NCI-H748 (cell line): Measurements from ENCODE around the gene RINT1.

Source experiments
- DNase-seq: peaks from one replicate; lab custom pipeline; 2025; ENCODE audit not compliant: unreplicated experiment; lab: John Stamatoyannopoulos, UW

RINT1 gene

DNA sequence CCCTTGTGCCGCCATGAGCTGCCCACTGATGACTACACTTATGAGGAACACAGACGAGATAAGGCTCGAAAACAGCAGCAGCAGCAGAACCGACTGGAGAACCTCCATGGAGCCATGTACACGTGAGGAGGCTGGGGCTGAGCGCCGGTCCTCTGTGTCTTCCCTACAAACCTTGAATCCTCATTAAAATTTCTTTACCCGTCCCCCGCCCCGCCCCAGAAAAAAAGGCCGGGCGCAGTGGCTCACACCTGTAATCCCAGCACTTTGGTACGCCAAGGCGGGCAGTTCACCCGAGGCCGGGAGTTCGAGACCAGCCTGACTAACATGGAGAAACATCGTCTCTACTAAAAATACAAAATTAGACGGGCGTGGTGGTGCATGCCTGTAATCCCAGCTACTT lies 1.5 kb upstream of the RINT1 start:
- no peak for DNase-seq

DNA sequence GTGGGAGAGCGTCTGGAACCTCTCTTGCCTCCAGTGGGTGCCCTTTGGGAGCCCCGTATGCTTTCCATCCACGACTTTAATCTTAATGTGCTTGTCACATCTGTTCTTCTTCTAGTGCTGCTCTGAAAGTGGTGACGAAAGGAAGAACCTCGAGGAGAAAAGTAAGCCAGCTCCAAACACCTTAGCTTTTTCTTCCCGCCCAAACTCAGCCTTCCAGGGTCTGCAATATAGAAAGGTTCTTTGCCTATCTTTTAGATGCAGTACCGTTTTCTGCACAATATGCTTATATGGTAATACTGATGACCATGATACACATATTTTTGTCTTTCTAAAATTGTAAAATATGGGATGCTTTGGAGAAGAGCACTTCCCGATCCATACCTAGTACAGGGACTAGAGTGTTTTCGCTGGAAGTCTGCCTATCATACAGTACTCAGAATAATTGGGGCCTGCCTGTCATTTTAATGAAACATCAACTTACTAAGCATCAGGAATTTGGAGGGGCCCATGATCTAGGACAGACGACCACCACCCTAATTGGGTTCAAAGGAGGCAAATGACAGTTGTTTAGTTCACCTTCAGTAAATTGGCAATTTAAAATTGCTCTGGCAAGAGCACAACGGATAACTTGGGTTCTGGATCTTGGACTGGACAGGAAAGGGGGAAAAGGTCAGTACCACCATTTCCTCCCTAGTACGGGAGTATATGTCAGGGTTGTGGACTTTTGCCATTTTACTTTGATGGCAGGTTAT lies 884 bp downstream of the RINT1 start:
- peak; percentile 20 for DNase-seq

DNA sequence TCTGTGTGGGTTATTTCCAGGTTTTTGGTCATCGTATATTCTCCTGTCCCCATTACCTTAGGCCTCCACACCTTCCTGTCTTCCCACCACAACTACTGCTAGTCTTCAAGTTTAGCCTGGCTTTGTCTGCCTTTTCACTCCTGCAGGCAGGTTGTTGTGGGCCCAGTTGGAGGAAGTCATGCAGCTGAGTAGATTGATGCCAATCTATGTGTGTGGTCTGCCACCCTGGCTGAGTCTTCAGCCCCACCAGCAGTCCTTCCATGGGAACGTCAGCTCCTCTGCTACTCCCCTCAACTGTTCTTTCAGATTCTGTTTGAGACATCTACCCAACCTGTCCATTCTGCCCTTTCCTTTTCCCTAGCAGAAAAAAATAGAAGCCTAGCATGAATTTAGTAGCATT lies 6.3 kb downstream of the RINT1 start:
- DNase-seq = no peak

DNA sequence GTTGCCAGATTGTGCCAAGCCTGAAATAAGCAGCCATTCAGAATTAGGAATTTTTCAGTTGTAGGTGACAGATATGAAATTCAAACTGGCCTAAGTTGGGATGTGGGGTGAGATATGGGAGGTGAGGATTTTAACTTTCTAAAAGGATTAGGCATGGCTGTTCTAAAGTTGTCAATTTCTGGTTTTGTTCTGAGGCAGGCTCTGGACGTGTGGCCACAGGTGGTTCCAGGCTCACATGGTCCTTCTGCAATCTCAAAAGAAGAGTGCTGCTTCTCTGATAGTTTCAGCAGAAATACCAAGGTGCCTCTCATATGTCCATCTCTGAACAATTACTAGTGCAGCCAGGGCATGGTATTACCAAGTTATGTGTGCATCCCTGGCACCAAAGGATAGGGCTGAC lies 27.9 kb downstream of the RINT1 start:
- no peak for DNase-seq

DNA sequence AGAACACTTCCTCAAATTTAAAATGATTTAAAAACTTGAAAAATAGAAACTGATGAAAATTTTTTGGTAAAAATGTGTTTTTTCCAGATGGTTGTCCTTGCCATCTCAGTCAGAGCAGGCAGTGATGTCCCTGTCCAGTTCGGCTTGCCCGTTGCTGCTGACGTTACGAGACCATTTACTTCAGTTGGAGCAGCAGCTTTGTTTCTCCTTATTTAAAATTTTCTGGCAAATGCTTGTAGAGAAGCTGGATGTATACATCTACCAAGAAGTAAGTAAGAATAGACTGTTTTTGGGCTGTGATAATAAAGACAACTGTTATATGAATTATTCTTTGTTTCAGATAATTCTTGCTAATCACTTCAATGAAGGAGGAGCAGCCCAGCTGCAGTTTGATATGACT lies 33.2 kb downstream of the RINT1 start:
- DNase-seq = no peak

DNA sequence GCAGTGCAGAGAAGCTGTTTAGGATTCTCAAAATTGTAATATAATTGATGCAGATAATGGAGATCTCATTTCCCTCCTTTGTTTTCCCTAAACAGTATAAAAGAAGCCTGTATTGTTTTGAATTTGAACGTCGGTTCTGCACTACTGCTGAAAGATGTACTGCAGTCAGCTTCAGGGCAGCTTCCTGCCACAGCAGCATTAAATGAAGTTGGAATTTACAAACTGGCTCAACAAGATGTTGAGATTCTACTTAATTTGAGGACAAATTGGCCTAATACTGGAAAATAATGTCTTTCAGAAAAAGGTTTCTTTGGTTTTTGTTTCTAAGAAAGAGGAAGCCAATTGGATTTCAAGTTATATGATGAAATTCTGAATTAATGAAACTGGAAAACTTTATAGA lies 35.0 kb downstream of the RINT1 start:
- DNase-seq = no peak

DNA sequence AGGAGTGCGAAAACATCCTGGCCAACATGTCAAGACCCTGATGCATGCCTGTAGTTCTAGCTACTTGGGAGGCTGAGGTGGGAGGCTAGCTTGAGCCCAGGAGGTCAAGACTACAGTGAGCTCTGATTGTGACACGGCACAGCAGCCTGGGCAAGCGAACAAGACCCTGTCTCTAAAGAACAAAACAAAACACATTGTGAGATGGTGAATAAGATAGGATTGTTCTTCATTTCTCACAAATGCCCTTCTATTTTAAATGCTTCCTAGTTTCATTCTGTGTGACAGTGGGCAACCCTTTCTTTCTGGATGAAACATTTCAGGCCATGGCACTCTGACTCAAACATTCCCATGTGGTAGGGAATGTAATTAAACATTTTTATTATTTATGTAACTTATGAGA lies 35.8 kb downstream of the RINT1 start:
- no peak for DNase-seq

DNA sequence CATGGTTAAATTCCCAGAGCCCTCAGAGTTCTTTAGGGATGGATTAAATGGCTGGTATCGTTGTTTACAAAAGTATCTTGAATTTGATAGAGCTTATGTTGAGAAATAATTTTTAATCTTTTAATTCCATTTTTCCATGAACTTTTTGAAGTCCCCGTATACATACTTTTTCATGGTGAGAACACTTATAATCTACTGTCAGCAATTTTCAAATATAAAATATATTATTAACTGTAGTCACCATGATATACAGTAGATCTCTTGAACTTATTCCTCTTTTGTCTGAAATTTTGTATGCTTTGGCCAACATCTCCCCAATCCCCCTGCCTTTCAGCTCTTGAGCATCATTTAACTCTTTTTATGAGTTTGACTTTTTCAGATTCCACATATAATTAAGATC lies 39.9 kb downstream of the RINT1 start:
- DNase-seq = no peak

DNA sequence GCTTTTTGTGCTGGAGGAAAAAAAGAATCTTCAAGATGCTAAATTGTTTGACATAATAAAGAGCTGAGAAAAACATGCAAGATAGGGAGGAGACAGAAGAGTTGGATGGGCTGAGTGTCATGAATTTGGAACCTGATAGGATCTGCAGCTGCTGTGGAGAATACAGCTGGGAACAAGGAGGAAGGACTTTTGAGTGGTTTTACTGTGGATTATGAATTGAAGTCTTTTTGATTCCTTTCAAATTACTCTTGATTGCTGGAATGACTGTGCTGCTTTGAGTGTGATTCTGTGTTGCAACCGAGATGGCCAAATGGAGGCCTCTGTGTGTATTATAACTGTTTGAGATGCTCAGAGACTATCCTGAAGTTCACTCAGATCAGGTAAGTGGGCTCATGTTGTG lies 45.2 kb downstream of the RINT1 start:
- no peak for DNase-seq

DNA sequence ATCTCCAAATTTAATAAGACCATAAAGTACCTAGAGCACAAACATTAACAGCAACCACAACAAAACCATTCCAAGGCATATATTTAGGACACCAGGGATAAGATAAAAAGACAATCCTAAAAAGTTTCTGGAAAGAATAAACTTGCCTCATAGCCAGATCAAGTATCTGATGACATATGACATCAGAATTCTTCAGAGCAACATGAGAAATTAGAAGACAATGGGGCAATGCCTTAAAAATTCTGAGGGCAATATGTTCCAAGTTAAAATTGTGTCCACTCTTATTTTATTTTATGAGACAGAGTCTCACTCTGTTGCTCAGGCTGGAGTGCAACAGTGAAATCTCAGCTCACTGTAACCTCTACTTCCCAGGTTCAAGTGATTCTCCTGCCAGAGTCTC lies 46.5 kb downstream of the RINT1 start:
- DNase-seq = no peak

DNA sequence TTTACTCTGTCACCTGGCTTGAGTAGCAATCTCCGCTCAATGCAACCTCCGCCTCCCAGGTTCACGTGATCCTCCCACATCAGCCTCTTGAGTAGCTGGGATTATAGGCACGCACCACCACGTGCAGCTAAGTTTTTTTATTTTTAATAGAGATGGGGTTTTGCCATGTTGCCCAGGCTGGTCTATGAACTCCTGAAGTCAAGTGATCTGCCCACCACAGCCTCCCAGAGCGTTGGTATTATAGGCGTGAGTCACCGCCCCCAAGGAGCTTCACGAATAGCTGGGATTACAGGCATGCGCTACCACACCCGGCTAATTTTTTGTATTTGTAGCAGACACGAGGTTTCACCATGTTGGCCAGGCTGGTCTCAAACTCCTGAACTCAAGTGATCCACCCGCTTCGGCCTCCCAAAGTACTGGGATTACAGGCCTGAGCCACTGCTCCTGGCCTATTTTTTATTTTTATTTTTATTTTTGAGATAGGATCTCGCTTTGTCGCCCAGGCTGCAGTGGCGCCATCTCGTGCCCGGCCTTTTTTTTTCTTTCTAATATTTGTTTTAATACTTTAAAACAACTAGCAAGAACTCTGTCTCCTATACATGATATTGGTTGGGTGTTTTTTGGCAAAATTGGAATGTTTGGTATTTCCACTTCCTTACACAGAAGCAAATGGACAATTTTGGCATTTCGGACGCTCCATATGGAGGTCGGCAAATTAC lies 48.2 kb downstream of the RINT1 start:
- DNase-seq = no peak

DNA sequence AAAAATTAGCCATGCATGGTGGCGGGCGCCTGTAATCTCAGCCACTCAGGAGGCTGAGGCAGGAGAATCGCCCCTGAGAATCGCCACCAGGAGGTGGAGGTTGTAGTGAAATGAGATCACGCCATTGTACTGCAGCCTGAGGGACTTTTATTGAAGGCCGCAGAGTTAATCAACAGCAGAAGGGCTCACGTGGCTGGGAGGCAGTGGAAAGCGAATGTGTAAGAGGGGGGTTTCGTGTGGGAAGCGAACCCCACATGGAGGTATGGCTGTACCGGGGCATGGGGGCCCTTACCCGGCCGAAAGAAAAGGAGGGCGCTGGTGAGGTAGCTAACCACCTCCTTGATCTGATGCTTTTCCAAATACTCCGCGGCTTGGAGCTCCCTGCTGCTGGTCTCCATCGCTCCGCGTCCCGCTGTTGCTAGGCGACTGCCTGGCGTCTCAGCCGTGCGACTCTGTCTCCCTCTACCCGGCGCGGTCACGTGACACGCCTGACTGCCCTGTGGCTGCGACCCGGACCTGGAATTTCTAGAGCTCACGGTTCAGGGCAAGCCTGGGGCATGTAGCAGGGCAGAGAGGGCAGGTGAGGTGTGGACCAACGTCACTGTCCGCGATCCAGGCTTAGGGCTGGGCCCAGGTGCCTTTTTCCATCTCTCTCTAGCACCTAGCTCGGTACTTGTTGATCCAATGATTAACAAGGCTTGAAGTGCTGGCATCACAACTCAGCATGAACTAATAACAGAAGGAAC lies 49.2 kb downstream of the RINT1 start, which contains the start of gene EFCAB10:
EFCAB10 (minus strand) TSS at position 428 of the 746 bp plus-strand sequence; CDS start at position 398, 30 bp downstream.
- DNase-seq = peak; percentile 94

DNA sequence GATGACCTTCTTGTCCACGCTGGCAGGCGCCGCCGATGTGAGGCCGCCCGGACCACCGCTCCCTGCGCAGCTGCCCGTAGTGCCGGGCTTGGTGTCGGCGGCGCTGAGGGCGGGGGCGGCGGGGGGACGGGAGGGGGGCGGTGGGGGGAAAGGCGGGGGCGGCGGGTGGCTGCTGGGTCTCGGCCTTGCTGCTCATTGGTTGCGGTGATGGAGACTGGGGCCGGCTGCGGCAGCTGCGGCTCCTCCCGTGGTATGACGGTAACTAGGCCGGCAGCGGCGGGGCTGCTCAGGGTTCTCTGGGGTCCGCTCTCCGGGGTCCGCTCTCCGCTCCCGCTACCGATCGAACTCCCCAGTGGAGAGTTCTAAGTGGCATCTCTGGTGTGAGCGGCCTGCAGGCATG lies 51.1 kb downstream of the RINT1 start:
- DNase-seq = no peak

DNA sequence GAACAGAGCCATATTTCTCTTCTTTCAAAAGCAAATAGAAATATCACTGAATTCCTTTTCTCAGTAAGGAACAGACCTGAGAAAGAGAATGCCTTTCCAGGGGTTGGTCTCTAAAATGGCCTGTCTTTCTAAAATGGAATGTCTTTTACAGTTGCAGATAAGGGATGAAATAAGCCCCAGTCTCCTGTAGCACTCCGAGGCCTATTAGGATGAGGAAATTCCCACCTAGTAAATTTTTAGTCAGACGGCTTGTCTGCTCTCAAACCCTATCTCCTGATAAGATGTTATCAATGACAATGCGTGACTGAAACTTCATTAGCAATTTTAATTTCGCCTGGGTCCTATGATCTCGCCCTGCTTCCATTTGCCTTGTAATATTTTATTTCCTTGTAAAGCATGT lies 52.2 kb downstream of the RINT1 start:
- DNase-seq = no peak

DNA sequence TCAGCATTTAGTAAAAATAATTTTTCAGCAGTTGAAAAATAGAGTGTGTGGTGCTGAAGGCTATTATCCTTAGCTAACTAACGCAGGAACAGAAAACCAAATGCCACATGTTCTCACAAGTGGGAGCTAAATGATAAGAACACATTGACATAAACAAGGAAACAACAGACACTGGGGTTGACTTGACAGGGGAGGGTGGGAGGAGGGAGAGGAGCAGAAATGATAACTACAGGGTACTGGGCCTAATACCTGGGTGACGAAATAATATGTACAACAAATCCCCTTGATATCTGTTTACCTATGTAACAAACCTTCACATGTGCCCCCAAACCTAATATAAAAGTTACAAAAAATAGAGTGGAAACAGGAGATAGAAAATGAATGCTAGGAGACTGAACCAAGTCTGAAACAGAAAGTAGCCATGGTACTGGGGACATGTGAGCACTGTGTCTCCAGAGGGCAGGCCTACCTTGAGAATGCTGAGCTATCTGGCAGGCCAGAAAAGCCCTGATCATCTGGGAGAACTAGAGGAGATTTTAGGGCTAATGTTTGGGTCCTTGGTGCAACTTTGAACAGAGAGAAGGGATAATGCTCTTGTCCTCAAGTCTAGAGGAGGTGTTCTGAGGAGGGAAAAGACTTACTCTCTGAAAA lies 54.0 kb downstream of the RINT1 start:
- DNase-seq = no peak

DNA sequence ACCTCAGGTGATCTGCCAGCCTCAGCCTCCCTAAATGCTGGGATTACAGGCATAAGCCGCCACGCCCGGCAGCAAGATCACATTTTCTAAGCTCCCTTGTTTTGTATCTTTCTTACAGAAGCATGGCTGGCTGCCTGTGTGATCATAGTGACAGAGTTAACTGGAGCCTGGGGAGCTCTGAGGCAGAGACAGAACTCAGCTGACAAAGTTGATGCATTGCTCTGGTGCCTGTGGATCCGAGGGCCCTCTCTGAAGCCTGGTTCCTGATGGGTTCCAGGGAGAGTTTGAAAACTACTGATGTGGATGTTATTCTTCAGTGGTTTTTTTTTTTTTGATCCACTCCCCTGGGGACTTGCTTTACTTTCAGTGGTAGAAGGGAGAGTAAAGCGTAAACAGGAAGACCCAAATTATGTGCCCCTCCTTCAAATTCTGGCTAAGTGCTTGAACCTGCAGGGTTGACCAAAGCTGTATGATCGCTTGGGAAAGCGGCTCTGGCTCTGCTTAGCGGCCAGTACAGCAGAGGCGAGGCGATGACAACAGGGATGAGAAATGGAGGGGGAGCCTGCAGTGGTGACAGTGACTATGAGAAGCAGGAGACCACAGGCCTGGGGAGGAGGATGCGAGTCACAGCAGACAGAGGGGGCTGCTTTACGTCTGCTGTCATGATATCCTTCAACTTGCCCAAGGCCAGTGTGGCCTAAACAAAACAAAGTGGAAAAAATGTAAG lies 56.1 kb downstream of the RINT1 start:
- DNase-seq = peak; percentile 12

DNA sequence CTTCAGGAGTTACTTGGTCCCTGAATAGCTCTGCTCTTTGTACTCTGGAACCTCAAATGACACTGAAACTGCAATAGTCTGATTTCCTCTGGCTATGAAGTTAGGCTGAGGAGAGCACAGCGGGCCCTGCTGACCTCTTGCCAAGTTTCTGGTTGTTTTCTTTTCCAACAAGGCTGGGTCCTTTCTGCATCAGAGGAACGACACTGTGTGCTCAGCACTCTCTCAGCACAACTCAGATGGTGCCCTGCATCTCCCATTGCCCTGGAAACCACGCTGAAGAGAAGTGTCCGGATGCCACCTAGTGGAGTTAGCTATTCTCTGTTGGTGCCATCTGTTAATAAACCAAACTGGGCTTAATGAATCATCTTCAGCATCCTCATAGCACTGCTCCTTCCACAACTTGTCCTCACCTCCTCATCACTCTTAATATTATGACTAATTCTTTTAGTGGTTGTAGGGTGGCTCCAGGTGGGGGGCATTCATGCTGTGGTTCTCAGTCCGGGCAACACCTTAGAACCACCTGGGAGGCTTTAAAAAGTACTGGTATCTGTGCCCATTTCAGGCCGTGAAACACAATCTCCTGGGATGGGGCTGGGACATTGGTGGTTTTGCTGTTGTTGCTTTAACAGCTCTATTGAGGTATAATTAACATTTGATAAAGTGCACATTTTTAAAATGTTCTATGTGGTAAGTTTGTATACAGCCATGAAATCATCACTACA lies 57.5 kb downstream of the RINT1 start:
- peak; percentile 82 for DNase-seq

DNA sequence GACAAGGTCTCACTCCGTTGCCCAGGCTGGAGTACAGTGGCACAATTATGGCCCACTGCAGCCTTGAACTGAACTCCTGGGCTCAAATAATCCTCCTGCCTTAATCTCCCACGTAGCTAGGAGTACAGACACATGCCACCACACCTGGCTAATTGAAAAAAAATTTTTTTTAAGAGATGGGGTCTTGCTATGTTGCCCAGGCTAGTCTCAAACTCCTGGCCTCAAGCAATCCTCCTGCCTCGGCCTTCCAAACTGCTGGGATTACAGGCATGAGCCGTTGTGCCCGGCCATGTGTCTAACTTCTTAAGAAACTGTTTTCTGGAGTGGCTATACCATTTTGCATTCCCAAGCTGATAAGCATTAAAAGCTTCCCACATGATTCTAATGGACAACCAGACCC lies 58.8 kb downstream of the RINT1 start:
- DNase-seq = no peak

DNA sequence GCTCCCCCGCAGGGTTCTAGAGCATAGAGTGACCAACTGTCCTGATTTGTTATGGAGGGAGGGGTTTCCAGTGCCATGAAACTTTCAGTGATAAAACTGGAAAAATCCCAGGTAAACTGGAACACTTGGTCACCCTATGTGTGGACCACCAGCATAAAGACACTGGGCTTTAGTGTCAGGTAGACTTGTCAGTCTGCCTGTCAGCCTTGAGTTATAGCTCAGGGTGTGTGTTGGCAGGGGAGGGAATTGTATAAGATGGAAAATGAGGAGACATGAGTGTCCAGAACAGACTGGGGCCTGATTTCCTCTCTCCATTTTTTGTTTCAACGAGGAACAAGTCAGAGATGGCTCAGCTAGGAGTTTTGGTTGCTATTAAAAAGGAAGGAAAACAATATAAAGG lies 59.5 kb downstream of the RINT1 start:
- DNase-seq = no peak

DNA sequence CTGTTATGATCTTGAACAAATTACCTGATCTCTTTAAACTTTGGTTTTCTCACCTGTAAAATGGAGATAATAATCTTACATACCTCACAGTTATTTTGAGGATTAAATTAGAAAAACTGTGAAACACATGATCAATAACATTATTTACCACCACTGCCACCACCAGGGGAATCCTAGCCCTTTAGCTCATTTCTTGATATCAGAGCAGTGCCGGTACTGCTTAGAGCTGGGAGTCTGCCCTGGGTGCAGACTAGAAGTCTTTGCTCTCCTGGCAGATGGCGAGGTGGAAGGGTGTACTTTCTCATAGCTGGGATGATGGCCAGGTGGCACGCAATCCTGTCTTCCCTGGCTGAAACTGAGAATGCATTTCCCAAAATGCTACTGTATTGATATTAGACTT lies 62.0 kb downstream of the RINT1 start:
- DNase-seq = no peak
